ENCODE data around the gene HOXA11. TPM values are rescaled to one million over a fixed set of nuclear protein-coding genes. Genes with fewer than 3 reads are reported as not detected.

The HOXA11 gene
- total RNA-seq, 1 experiment from 2014 or later = not detected

GRCh38 chr7:27205325-27206280 lies 20.6 kb upstream of the HOXA11 start (continued):
- TF ChIP-seq CTCF (IDR thresholded peaks at IDR 0.05) = no peak

- POLR2A ChIA-PET = interaction anchor here (0.8 kb wide), 1 partner anchor 29 kb away, joined by 3 read pairs; no protein-coding TSS in a partner anchor
- H3K27me3 Mint-ChIP-seq (ENCODE audit: low read depth) = peaks cover 99% of the 10 kb centered on the region
- peaks cover 31% of the 10 kb centered on the region for H3K4me1 Mint-ChIP-seq
- no peaks in the 10 kb centered on the region for H3K36me3 Mint-ChIP-seq
- no peaks in the 10 kb centered on the region for H3K9me3 Mint-ChIP-seq
- CTCF ChIA-PET = interaction anchor here (0.7 to 2.4 kb wide), 7 partner anchors 9 to 401 kb away, joined by 3 to 12 read pairs (median 3); no protein-coding TSS in a partner anchor
- peak; percentile 4 for ATAC-seq
- 0 out of 2 replicates have a peak, but pooled peaks have one; percentile 15 for TF ChIP-seq E2F5 (CRISPR knock-in tag; IDR thresholded peaks at IDR 0.05)
- TF ChIP-seq ZNF317 (CRISPR knock-in tag; IDR thresholded peaks at IDR 0.05; ENCODE audit: borderline replicate concordance, low read depth) = 0 out of 2 replicates have a peak, but pooled peaks have one; percentile 22
- TF ChIP-seq CREM (CRISPR knock-in tag; IDR thresholded peaks at IDR 0.05) = no peak
- TF ChIP-seq ZNF416 (CRISPR knock-in tag; IDR thresholded peaks at IDR 0.05) = no peak
- TF ChIP-seq ZMAT4 (CRISPR knock-in tag; IDR thresholded peaks at IDR 0.05) = no peak
- H3K27ac Mint-ChIP-seq = no peak overlapping the region
- no peak for DNase-seq (ENCODE audit: low spot score)
- peak overlapping the region; percentile 42 for H3K4me3 Mint-ChIP-seq
Observed at GRCh38 chr7:27204851-27205322, 19.9 kb upstream of the HOXA11 start.

- no peak for DNase-seq (ENCODE audit: low spot score)
- no peak for TF ChIP-seq ZNF425 (CRISPR knock-in tag; conservative IDR thresholded peaks at IDR 0.05)
- no peak for TF ChIP-seq OVOL2 (CRISPR knock-in tag; IDR thresholded peaks at IDR 0.05; ENCODE audit: borderline replicate concordance)
- TF ChIP-seq MYBL2 (CRISPR knock-in tag; IDR thresholded peaks at IDR 0.05) = no peak
- no peak for TF ChIP-seq JAZF1 (CRISPR knock-in tag; IDR thresholded peaks at IDR 0.05)
- no peak for TF ChIP-seq ATF2 (CRISPR knock-in tag; IDR thresholded peaks at IDR 0.05; ENCODE audit: borderline replicate concordance, low read depth)
- no peak for TF ChIP-seq TEAD1 (CRISPR knock-in tag; IDR thresholded peaks at IDR 0.05)
- TF ChIP-seq RORB (CRISPR knock-in tag; IDR thresholded peaks at IDR 0.05) = no peak
- no peak for TF ChIP-seq ZNF317 (CRISPR knock-in tag; IDR thresholded peaks at IDR 0.05; ENCODE audit: borderline replicate concordance, low read depth)
- TF ChIP-seq HMGA2 (CRISPR knock-in tag; IDR thresholded peaks at IDR 0.05) = no peak
- no peak for TF ChIP-seq USF2 (CRISPR knock-in tag; IDR thresholded peaks at IDR 0.05)
- no peak for TF ChIP-seq NFYB (CRISPR knock-in tag; conservative IDR thresholded peaks at IDR 0.05; ENCODE audit: low read depth)
- no peak for TF ChIP-seq ELF4 (CRISPR knock-in tag; IDR thresholded peaks at IDR 0.05; ENCODE audit: low read depth)
- TF ChIP-seq USF1 (CRISPR knock-in tag; IDR thresholded peaks at IDR 0.05) = no peak
- no peak for TF ChIP-seq IRF2 (CRISPR knock-in tag; IDR thresholded peaks at IDR 0.05; ENCODE audit: borderline replicate concordance, low read depth)
- no peak for TF ChIP-seq TCF7 (CRISPR knock-in tag; IDR thresholded peaks at IDR 0.05; ENCODE audit: low read depth)
- no peak for TF ChIP-seq SMAD4 (CRISPR knock-in tag; IDR thresholded peaks at IDR 0.05)
- TF ChIP-seq NFE2L1 (CRISPR knock-in tag; IDR thresholded peaks at IDR 0.05) = no peak
- no peak for TF ChIP-seq JUN (CRISPR knock-in tag; IDR thresholded peaks at IDR 0.05)
- no peak overlapping the region for H3K27ac Mint-ChIP-seq
- no peak overlapping the region for H3K4me3 Mint-ChIP-seq
- CTCF ChIA-PET = interaction anchor here (0.7 to 2.4 kb wide), 7 partner anchors 8 to 402 kb away, joined by 3 to 12 read pairs (median 3); no protein-coding TSS in a partner anchor
- POLR2A ChIA-PET = no interaction called here
- H3K36me3 Mint-ChIP-seq = no peaks in the 10 kb centered on the region
- ATAC-seq = no peak
- peaks cover 96% of the 10 kb centered on the region for H3K27me3 Mint-ChIP-seq (ENCODE audit: low read depth)
- no peaks in the 10 kb centered on the region for H3K9me3 Mint-ChIP-seq
- H3K4me1 Mint-ChIP-seq = peaks cover 32% of the 10 kb centered on the region
Observed at GRCh38 chr7:27203964-27204594, 19.0 kb upstream of the HOXA11 start.

All from WTC11 (cell line).